Measurements from ENCODE around the gene HGFAC. TPM values are rescaled to one million over a fixed set of nuclear protein-coding genes. Genes with fewer than 3 reads are reported as not detected.

Gene HGFAC
- total RNA-seq, 1 experiment from 2014 or later, result 0.28 TPM

GRCh38 chr4:3446631-3447320 lies 5.0 kb downstream of the HGFAC start:
- no peak for DNase-seq (ENCODE audit: unreplicated experiment)
- Mint-ChIP-seq H3K4me3 (ENCODE audit: unreplicated experiment) (no peak overlapping the region), H3K27me3 (ENCODE audit: insufficient read depth, unreplicated experiment) (no peaks in the 10 kb centered on the region), H3K36me3 (ENCODE audit: insufficient read depth, unreplicated experiment) (no peaks in the 10 kb centered on the region), H3K4me1 (ENCODE audit: insufficient read depth, unreplicated experiment) (peaks cover 3% of the 10 kb centered on the region), H3K9me3 (ENCODE audit: unreplicated experiment) (no peaks in the 10 kb centered on the region), H3K27ac (ENCODE audit: low read depth, unreplicated experiment) (no peak overlapping the region)
- ChIA-PET POLR2A (no interaction called here), CTCF (no interaction called here)
- no peak for TF ChIP-seq CTCF (IDR thresholded peaks at IDR 0.05; ENCODE audit: unreplicated experiment)
- intact Hi-C loops (cut with micrococcal nuclease), result no loop called here
- BruUV-seq (replicated peaks), result no TSS peak

- CTCF ChIA-PET, result interaction anchor here (0.9 kb wide), 1 partner anchor 7 kb away, joined by 3 read pairs; no protein-coding TSS in a partner anchor
- Mint-ChIP-seq H3K9me3 (ENCODE audit: unreplicated experiment) (no peaks in the 10 kb centered on the region), H3K4me1 (ENCODE audit: insufficient read depth, unreplicated experiment) (peaks cover 10% of the 10 kb centered on the region), H3K36me3 (ENCODE audit: insufficient read depth, unreplicated experiment) (no peaks in the 10 kb centered on the region), H3K27me3 (ENCODE audit: insufficient read depth, unreplicated experiment) (no peaks in the 10 kb centered on the region), H3K4me3 (ENCODE audit: unreplicated experiment) (no peak overlapping the region), H3K27ac (ENCODE audit: low read depth, unreplicated experiment) (no peak overlapping the region)
- no peak for DNase-seq (ENCODE audit: unreplicated experiment)
- BruUV-seq (replicated peaks), result no TSS peak
- TF ChIP-seq CTCF (IDR thresholded peaks at IDR 0.05; ENCODE audit: unreplicated experiment), result no peak
- intact Hi-C loops (cut with micrococcal nuclease), result no loop called here
- POLR2A ChIA-PET, result no interaction called here
Observed at GRCh38 chr4:3447431-3448395, 5.9 kb downstream of the HGFAC start.

- no peak for DNase-seq (ENCODE audit: unreplicated experiment)
- no peaks in the 10 kb centered on the region for H3K36me3 Mint-ChIP-seq (ENCODE audit: insufficient read depth, unreplicated experiment)
- intact Hi-C loops (cut with micrococcal nuclease), result no loop called here
- peaks cover 10% of the 10 kb centered on the region for H3K4me1 Mint-ChIP-seq (ENCODE audit: insufficient read depth, unreplicated experiment)
- H3K27me3 Mint-ChIP-seq (ENCODE audit: insufficient read depth, unreplicated experiment), result no peaks in the 10 kb centered on the region
- H3K9me3 Mint-ChIP-seq (ENCODE audit: unreplicated experiment), result no peaks in the 10 kb centered on the region
- no TSS peak for BruUV-seq (replicated peaks)
- no peak for TF ChIP-seq CTCF (IDR thresholded peaks at IDR 0.05; ENCODE audit: unreplicated experiment)
- no peak overlapping the region for H3K27ac Mint-ChIP-seq (ENCODE audit: low read depth, unreplicated experiment)
- no peak overlapping the region for H3K4me3 Mint-ChIP-seq (ENCODE audit: unreplicated experiment)
- ChIA-PET POLR2A (no interaction called here), CTCF (interaction anchor here (0.7 to 0.9 kb wide), 2 partner anchors 9 to 342 kb away, joined by 3 to 4 read pairs; no protein-coding TSS in a partner anchor)
Observed at GRCh38 chr4:3449047-3449573, 7.3 kb downstream of the HGFAC start.

Measured in MCF 10A (cell line).